Lower leg skin (tissue), 3 donors: ENCODE data around the gene SULT4A1.

Experiments
- CTCF ChIP-seq, 3 donors: fragments of 450-650 bp; IDR thresholded peaks; one replicate each; pipeline ENCODE4 v1.5.1; 2016; ENCODE audit warnings: antibody characterized with exemption in 3 of 3, mild to moderate bottlenecking in 3 of 3, moderate library complexity in 2 of 3
- POLR2A ChIP-seq, 2 donors: fragments of 450-650 bp; IDR thresholded peaks; one replicate each; pipeline ENCODE4 v1.6.1; 2016 to 2017; ENCODE audit warnings: antibody characterized with exemption in 2 of 2, mild to moderate bottlenecking in 1 of 2, moderate library complexity in 1 of 2

DNA sequence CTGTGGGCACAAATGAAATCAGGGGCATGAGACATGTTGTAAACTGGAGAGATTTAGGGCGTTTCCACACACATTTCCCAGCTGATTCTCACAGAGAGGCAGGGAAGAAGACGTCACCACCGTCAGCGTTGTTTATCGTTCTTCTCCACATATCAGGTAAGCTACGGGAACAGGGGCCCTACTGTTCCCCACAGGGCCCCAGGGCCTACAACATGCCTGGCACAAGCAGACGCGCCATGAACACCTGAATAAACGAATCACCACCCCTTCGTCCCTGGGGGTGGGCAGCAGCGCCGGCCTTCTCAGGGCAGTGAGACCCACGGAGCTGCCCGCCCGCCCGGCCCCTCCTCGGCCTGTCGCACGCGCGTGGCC, 50.5 kb downstream of the SULT4A1 start:
- TF ChIP-seq CTCF (IDR thresholded peaks at IDR 0.05), result no peak
- TF ChIP-seq POLR2A (IDR thresholded peaks at IDR 0.05), result no peak
